NB4 (cell line): ENCODE results near the gene TDRD10.

Experiments
- CTCF ChIP-seq: IDR thresholded peaks from one replicate; pipeline ENCODE4 v1.5.1; 2012; ENCODE audit warnings: low read depth, low read length
- POLR2A ChIP-seq: IDR thresholded peaks from 2 replicates; pipeline ENCODE4 v1.6.1; 2011; ENCODE audit warnings: mild to moderate bottlenecking; ENCODE audit not compliant: insufficient read length; ENCODE audit errors: extremely low read depth
- TF ChIP-seq, protein P1 (sequence below): IDR thresholded peaks from 2 replicates; pipeline ENCODE4 v1.6.1; 2011; ENCODE audit warnings: low read depth, low read length

- TF ChIP-seq, protein P1, sequence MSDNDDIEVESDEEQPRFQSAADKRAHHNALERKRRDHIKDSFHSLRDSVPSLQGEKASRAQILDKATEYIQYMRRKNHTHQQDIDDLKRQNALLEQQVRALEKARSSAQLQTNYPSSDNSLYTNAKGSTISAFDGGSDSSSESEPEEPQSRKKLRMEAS: no peak
- TF ChIP-seq CTCF (no peak), POLR2A (no peak)
These were observed 24.0 kb upstream of the TDRD10 start for GRCh38 chr1:154478013-154478412.
